Activated CD4-positive, alpha-beta T cell treated with anti-CD3 and anti-CD28 coated beads, Interleukin-2, amount 50 U/mL, for 1 hour (primary cell): Measurements from ENCODE around the gene KIF23.

Source experiments
- DNase-seq: peaks from one replicate; pipeline ENCODE4 v3.0.0-alpha.2; 2020

Gene KIF23

GRCh38 chr15:69468241-69469121, 54.3 kb downstream of the KIF23 start:
- DNase-seq, result peak; percentile 80

GRCh38 chr15:69469467-69470201, 55.5 kb downstream of the KIF23 start:
- no peak for DNase-seq

- no peak for DNase-seq
These were observed 57.9 kb downstream of the KIF23 start for GRCh38 chr15:69472046-69472445.

- no peak for DNase-seq
These were observed 58.4 kb downstream of the KIF23 start for GRCh38 chr15:69472562-69472961.

GRCh38 chr15:69474291-69474690, 60.1 kb downstream of the KIF23 start:
- no peak for DNase-seq

GRCh38 chr15:69474846-69475455, 60.8 kb downstream of the KIF23 start:
- DNase-seq, result no peak

- DNase-seq, result peak; percentile 76
These were observed 61.7 kb downstream of the KIF23 start for GRCh38 chr15:69475769-69476358.

GRCh38 chr15:69476704-69477473, 62.7 kb downstream of the KIF23 start:
- DNase-seq, result no peak

GRCh38 chr15:69478259-69478781, 64.2 kb downstream of the KIF23 start:
- peak; percentile 45 for DNase-seq

GRCh38 chr15:69479081-69479480, 64.9 kb downstream of the KIF23 start:
- no peak for DNase-seq

- DNase-seq, result no peak
These were observed 65.8 kb downstream of the KIF23 start for GRCh38 chr15:69479971-69480370.

GRCh38 chr15:69480932-69481331, 66.8 kb downstream of the KIF23 start:
- no peak for DNase-seq

GRCh38 chr15:69482686-69483256, 68.6 kb downstream of the KIF23 start:
- no peak for DNase-seq

GRCh38 chr15:69484837-69485236, 70.7 kb downstream of the KIF23 start:
- no peak for DNase-seq

- no peak for DNase-seq
These were observed 72.4 kb downstream of the KIF23 start for GRCh38 chr15:69486481-69487110.

- no peak for DNase-seq
These were observed 75.0 kb downstream of the KIF23 start for GRCh38 chr15:69489073-69489571.

GRCh38 chr15:69490356-69491037, 76.3 kb downstream of the KIF23 start:
- no peak for DNase-seq

- no peak for DNase-seq
These were observed 76.9 kb downstream of the KIF23 start for GRCh38 chr15:69491038-69491505.

- no peak for DNase-seq
These were observed 79.3 kb downstream of the KIF23 start for GRCh38 chr15:69493406-69493805.

- no peak for DNase-seq
These were observed 81.9 kb downstream of the KIF23 start for GRCh38 chr15:69496001-69496400.
